Germinal center (tissue), 1 donor: ENCODE results near the gene NBPF1.
"Not testable (repeated sequence)": the region's sequence is repeated elsewhere in the genome, so short reads cannot be mapped to it uniquely, and the experiment has no call there.

Experiments used
- DNase-seq: peaks from one replicate; pipeline ENCODE4 v3.0.0; 2012; ENCODE audit warnings: mixed read lengths, low spot score

The NBPF1 gene

GRCh38 chr1:16613185-16614147, at the start of gene NBPF1:
Gene NBPF1, minus strand, starts transcription at chr1:16613564.
- peak; percentile 97 for DNase-seq

GRCh38 chr1:16658234-16658633, 44.9 kb upstream of the NBPF1 start:
- DNase-seq, result not testable (repeated sequence)

GRCh38 chr1:16656981-16657683, 43.8 kb upstream of the NBPF1 start:
- not testable (repeated sequence) for DNase-seq

- DNase-seq, result not testable (repeated sequence)
Observed at GRCh38 chr1:16656574-16656973, 43.2 kb upstream of the NBPF1 start.

- not testable (repeated sequence) for DNase-seq
Observed at GRCh38 chr1:16651560-16651959, 38.2 kb upstream of the NBPF1 start.

- not testable (repeated sequence) for DNase-seq
Observed at GRCh38 chr1:16649960-16650359, 36.6 kb upstream of the NBPF1 start.

- not testable (repeated sequence) for DNase-seq
Observed at GRCh38 chr1:16649390-16649789, 36.0 kb upstream of the NBPF1 start.

GRCh38 chr1:16648756-16649155, 35.4 kb upstream of the NBPF1 start:
- DNase-seq, result not testable (repeated sequence)

- DNase-seq, result not testable (repeated sequence)
Observed at GRCh38 chr1:16648250-16648649, 34.9 kb upstream of the NBPF1 start.

GRCh38 chr1:16647179-16648176, 34.1 kb upstream of the NBPF1 start:
- not testable (repeated sequence) for DNase-seq

GRCh38 chr1:16646716-16647115, 33.4 kb upstream of the NBPF1 start:
- DNase-seq, result not testable (repeated sequence)

- DNase-seq, result not testable (repeated sequence)
Observed at GRCh38 chr1:16646061-16646664, 32.8 kb upstream of the NBPF1 start.

GRCh38 chr1:16645271-16646060, 32.1 kb upstream of the NBPF1 start:
- DNase-seq, result not testable (repeated sequence)

- peak; percentile 96 for DNase-seq
Observed at GRCh38 chr1:16644482-16645270, 31.3 kb upstream of the NBPF1 start.

- no peak for DNase-seq
Observed at GRCh38 chr1:16644193-16644481, 30.8 kb upstream of the NBPF1 start.

GRCh38 chr1:16643476-16644192, 30.3 kb upstream of the NBPF1 start:
- DNase-seq, result not testable (repeated sequence)

GRCh38 chr1:16643001-16643411, 29.6 kb upstream of the NBPF1 start:
- not testable (repeated sequence) for DNase-seq

- not testable (repeated sequence) for DNase-seq
Observed at GRCh38 chr1:16642025-16642966, 28.9 kb upstream of the NBPF1 start.
